HG03103 (cell line): ENCODE measurements around the gene MCM7.

Source experiments
- ATAC-seq: cut with Tn5 transposase; IDR thresholded peaks from one replicate; pipeline ENCODE4 v1.9.1; 2021; ENCODE audit warnings: low read depth; ENCODE audit not compliant: unreplicated experiment

Gene MCM7

DNA sequence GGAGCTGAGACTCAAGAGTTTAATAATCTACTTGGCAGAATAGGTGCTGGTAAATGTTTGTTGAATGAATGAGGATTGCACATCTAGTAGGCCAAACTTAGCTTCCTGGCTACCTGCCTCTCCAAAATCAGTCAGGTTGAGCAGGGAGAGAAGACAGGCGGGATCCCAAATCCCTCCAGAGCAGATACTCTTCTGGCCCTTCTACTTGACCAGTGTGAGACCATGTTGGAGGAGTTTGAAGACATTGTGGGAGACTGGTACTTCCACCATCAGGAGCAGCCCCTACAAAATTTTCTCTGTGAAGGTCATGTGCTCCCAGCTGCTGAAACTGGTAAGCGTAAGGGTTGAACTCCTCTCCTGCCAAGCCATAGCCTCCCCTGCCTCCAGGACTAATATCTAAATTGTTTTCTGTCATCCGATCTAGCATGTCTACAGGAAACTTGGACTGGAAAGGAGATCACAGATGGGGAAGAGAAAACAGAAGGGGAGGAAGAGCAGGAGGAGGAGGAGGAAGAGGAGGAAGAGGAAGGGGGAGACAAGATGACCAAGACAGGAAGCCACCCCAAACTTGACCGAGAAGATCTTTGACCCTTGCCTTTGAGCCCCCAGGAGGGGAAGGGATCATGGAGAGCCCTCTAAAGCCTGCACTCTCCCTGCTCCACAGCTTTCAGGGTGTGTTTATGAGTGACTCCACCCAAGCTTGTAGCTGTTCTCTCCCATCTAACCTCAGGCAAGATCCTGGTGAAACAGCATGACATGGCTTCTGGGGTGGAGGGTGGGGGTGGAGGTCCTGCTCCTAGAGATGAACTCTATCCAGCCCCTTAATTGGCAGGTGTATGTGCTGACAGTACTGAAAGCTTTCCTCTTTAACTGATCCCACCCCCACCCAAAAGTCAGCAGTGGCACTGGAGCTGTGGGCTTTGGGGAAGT, 23.4 kb upstream of the MCM7 start:
- no peak for ATAC-seq

DNA sequence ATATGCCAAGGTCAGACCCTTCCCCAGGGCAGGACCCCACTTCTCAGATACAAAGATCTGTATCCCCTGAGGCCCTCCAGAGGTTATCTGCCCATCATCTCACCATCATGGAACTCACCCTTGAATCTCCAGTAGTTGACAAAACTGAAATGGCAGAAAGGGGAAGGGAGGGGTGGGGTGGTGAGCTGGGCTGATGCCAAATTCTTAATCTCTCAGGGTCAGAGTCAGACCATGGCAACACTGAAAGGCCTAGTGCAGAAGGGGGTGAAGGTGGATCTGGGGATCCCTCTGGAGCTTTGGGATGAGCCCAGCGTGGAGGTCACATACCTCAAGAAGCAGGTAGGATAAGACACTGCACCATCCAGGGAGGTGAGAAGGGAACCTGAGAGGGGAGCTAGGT, 21.4 kb upstream of the MCM7 start:
- ATAC-seq, result no peak

DNA sequence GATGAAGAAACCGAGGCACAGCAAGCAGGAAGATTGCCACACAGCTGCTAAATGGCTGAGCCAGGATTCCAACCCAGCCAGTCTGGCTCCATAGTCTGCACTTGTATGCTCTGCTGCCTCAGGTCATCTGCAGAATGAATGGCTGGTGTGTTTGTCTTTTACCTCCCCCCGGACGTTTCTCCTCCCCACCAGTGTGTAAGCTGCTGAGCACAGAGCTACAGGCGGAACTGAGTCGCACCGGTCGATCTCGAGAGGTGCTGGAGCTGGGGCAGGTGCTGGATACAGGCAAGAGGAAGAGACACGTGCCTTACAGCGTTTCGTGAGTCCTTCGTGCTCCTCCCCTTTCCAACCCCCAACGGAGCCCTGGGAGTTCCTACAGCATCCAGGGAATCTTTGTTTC, 20.9 kb upstream of the MCM7 start:
- ATAC-seq, result no peak

- no peak for ATAC-seq
Observed at GRCh38 chr7:100120733-100121036, 19.5 kb upstream of the MCM7 start.

DNA sequence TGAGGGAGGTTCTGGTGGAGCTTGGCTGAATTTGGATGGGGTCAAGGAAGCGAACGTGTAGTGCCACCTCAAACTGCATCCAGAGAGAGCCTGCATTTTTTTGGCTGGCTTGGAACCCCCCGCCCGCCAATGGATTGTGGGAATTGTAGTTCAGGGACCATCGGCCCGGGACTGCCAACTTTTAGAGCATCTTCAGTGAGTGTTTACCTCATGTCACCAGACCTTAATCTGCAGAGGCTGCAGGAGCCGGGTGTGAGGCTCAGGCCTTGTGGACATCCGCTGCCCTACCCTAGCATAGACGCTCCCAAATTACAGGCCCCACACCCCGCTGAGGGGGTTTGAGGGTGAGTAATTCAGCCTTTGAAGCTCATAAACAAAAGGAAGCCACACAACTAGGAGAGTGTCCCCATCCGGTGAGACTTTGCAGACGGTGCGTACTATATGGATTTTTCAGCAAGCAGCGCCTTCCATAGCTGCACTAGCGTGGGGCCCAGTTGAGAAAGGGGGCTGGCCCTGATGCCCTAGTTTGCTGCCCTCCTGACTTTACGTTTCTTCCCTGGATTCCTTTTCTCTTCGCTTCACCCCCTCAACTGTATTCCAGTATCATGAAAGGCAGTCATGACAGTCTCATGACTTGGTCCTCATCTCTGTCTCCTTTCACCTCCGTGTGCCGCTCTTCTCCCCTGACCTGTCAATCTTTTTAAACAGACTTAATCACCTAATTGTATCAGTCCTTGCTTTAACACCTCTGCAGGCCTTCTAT, 19.0 kb upstream of the MCM7 start:
- ATAC-seq, result peak; percentile 30

DNA sequence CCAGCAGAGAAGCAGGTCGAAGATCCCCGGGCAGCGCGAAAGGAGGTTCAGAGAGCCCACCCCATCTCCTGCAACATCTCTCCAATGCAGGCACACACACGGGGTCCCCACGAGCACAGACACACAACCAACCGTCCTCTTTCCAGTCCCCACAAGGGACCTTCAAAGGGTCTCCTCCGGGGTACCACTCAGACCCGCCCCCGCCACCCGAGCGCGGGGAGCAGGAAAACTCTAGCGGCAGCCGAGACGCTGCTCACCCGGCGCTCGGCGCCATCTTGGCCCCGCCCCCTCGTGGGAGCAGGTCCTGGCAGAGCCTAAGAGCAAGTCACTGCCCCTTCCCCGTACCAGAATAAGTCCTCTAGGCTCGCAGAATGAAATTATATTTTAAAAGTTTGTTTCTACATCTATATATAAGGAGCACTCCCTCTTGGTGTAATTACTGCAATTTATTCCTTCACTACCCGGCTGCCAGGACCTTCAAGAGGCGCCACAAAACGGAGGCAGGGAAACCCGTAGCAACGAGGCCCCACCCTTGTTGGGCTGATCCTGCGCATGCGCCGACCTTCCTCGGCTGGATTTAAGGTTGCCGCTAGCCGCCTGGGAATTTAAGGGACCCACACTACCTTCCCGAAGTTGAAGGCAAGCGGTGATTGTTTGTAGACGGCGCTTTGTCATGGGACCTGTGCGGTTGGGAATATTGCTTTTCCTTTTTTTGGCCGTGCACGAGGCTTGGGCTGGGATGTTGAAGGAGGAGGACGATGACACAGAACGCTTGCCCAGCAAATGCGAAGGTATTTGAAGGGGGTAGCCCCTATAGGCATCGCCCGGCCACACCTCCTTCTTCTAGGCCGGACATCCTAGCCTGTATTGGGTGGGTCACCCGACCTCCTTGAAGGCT, 18.1 kb upstream of the MCM7 start, which contains the start of the genes CNPY4 and TAF6:
TSS of gene CNPY4 (plus strand) at position 563 of the 898 bp plus-strand sequence. CDS start at position 674, 111 bp downstream.
TSS of gene TAF6 (minus strand) at position 287 of the 898 bp plus-strand sequence. CDS start 5,149 bp downstream, outside the sequence.
- ATAC-seq, result peak; percentile 62

GRCh38 chr7:100118388-100119071, 17.3 kb upstream of the MCM7 start:
- no peak for ATAC-seq

DNA sequence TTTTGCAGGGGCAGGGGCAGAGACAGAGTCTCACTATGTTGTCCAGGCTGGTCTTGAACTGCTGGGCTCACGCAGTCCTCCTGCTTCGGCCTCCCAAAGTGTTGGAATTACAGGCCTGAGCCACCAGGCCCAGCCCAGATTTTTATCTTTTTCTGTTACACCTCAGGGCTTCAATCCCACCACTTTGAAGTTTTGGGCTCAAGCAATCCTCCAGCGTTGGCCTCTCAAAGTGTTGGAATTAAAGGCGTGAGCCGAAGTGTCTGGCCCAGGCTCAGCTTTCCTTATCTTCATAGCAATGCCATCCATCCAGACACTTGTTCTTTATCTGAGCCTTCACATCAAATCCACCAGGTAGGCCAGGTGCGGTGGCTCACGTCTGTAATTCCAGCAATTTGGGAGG, 13.8 kb upstream of the MCM7 start:
- no peak for ATAC-seq

GRCh38 chr7:100111914-100112313, 10.7 kb upstream of the MCM7 start:
- no peak for ATAC-seq

DNA sequence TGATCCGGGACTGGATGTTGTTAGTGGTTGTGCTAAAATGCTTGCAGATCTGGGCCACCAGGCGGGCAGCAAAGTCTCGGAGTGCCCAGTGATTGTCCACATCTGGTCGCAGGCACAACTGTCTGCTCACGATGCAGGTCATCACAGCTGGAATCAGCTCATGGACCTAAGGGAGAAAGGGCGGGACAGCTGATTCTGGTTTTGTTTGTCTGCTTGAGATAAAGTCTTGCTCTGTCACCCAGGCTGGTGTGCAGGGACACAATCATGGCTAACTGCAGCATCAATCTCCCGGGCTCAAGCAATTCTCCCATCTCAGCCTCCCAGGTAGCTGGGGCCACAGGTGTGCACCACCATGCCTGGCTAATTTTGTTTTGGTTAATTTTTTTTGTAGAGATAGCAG, 10.0 kb upstream of the MCM7 start:
- ATAC-seq, result no peak

GRCh38 chr7:100109521-100110163, 8.4 kb upstream of the MCM7 start:
- no peak for ATAC-seq

DNA sequence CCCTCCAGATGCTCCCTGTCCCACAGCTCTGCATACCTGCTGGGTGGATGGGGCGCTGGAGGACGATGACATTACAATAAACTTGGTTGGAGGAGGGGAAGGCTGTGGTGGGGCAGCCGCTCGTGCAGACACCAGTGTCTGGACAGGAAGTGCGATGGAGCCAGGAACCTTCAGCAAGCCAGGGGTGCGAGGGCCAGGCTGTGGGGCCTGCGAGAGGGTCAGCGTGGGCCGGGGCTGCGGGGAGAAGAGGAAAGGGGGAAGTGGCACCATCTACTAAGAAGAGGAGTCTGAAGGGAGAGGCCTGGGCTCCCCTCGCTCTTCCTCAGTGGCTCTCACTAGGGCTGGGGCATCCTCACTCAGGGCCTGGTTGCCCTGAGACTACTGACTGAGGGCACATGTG, 6.7 kb upstream of the MCM7 start:
- ATAC-seq, result no peak

- ATAC-seq, result no peak
Observed at GRCh38 chr7:100107125-100107737, 6.0 kb upstream of the MCM7 start.

DNA sequence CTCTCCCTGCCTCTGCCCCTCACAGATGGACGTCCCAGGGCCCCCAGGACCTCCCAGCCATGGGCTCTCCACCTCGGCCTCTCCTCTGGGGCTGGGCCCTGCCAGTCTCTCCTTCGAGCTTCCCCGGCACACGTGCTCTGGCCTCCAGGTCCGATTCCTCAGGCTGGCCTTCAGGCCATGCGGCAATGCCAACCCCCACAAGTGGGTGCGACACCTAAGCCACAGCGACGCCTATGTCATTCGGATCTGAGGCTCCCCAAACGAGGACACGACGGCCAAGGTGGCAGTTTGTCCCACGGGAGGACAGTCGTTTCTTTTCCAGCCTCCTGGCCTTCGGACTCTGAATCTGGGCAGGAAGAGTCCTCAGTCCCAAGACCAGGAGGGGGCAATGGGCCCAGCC, 5.4 kb upstream of the MCM7 start:
- ATAC-seq, result no peak

GRCh38 chr7:100105534-100105933, 4.3 kb upstream of the MCM7 start:
- no peak for ATAC-seq

GRCh38 chr7:100102950-100103840, 2.0 kb upstream of the MCM7 start:
- no peak for ATAC-seq

GRCh38 chr7:100100420-100101015, 679 bp downstream of the MCM7 start:
- peak; percentile 52 for ATAC-seq

- no peak for ATAC-seq
Observed at GRCh38 chr7:100099452-100099851, 1.7 kb downstream of the MCM7 start.
